Omental fat pad (tissue), 4 donors: ENCODE measurements around the gene FAM227B. TPM values are rescaled to one million over a fixed set of nuclear protein-coding genes. Genes with fewer than 3 reads are reported as not detected.

ENCODE experiments used
- ATAC-seq: fragments of 150-250 bp; one replicate; pipeline ENCODE4 v1.9.1; 2016; ENCODE audit warnings: mild to moderate bottlenecking, moderate library complexity; ENCODE audit not compliant: low FRiP score
- DNase-seq: peaks from one replicate; pipeline ENCODE4 v3.0.0-alpha.2; 2019; ENCODE audit warnings: low spot score
- total RNA-seq, 4 donors: library from RNA; depleted of rRNA; stranded (reverse); fragments of >200 nt; gene quantifications; one replicate each; pipeline ENCODE4 v1.1.0, GENCODE V29; 2016
- TF ChIP-seq, protein P1 (sequence below), 3 donors: fragments of 450-650 bp; IDR thresholded peaks; one replicate each; pipeline ENCODE4 v1.5.1; 2016 to 2017; ENCODE audit warnings: antibody characterized with exemption in 3 of 3, mild to moderate bottlenecking in 3 of 3, moderate library complexity in 2 of 3

The FAM227B gene
- total RNA-seq, 4 donors from 2014 or later: 0.75 to 3.7 TPM; not detected in 2

GRCh38 chr15:49649987-49650386 lies 29.4 kb upstream of the FAM227B start:
- DNase-seq (no peak), ATAC-seq (no peak)
- TF ChIP-seq, protein P1, sequence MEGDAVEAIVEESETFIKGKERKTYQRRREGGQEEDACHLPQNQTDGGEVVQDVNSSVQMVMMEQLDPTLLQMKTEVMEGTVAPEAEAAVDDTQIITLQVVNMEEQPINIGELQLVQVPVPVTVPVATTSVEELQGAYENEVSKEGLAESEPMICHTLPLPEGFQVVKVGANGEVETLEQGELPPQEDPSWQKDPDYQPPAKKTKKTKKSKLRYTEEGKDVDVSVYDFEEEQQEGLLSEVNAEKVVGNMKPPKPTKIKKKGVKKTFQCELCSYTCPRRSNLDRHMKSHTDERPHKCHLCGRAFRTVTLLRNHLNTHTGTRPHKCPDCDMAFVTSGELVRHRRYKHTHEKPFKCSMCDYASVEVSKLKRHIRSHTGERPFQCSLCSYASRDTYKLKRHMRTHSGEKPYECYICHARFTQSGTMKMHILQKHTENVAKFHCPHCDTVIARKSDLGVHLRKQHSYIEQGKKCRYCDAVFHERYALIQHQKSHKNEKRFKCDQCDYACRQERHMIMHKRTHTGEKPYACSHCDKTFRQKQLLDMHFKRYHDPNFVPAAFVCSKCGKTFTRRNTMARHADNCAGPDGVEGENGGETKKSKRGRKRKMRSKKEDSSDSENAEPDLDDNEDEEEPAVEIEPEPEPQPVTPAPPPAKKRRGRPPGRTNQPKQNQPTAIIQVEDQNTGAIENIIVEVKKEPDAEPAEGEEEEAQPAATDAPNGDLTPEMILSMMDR (IDR thresholded peaks at IDR 0.05): no peak

GRCh38 chr15:49646891-49647290 lies 26.3 kb upstream of the FAM227B start:
- TF ChIP-seq, protein P1 (IDR thresholded peaks at IDR 0.05): no peak
- no peak for DNase-seq
- ATAC-seq: no peak

DNA sequence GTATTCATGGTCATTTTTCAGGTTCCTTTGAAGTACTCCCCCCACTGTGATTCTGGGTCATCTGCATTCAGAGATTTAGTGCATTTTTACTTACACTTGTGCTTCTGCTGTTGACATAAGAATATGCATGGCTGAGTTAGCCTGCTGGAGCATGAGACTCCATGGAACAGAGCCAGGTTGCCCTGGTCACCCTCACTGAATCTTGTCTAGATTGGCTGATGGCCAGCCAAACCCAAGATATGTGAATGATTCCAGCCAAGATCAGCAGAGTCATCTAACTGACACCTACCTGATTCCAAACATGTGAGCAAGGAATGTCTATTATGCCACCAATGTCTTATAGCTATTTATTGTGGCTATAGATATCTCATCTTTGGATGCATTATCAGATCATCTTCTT lies 25.3 kb upstream of the FAM227B start:
- no peak for DNase-seq
- TF ChIP-seq, protein P1 (IDR thresholded peaks at IDR 0.05): no peak
- no peak for ATAC-seq

DNA sequence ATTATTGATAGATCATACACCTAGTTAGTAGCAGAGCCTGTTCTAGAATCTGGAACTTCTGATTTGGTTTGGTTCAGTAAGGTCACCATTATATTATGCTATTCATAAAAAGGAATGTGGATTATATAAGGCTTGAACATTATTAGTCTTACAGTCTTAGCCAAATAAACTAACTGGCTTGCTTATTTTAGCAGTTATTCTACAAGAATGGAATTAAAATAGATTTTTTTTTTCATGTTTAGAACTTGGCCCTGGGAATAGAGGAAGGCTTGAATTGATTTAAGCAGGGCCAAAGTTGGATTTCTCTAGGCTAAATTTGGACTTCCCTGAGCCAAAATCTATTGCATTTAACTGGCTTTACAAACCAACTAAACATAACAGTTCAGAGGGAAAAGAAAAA lies 24.7 kb upstream of the FAM227B start:
- ATAC-seq (no peak), DNase-seq (no peak)
- TF ChIP-seq, protein P1 (IDR thresholded peaks at IDR 0.05): no peak

- no peak for DNase-seq
- TF ChIP-seq, protein P1 (IDR thresholded peaks at IDR 0.05): no peak
- no peak for ATAC-seq
These were observed 23.8 kb upstream of the FAM227B start for GRCh38 chr15:49644364-49644794.

DNA sequence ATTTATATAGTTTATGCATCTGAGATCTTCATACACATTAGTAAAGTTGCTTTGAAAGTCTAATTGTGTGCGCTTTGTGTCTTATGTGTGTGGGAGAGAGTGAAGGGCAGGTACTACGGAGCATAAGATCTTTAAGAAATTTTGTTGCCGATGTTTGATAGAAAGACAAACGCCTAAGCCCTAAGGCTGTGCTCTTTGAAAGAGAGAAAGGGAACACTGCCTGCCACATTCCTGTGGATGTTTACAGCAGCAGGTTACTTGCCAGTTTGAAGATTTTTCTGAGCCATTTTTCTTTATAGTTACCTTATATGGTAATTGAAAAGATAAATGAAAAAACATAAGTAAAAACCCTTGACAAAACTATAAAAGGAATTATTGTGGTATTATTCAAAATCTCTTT lies 17.2 kb upstream of the FAM227B start:
- TF ChIP-seq, protein P1 (IDR thresholded peaks at IDR 0.05): no peak
- DNase-seq (no peak), ATAC-seq (no peak)

- TF ChIP-seq, protein P1 (IDR thresholded peaks at IDR 0.05): no peak
- ATAC-seq (no peak), DNase-seq (no peak)
These were observed 7.8 kb upstream of the FAM227B start for GRCh38 chr15:49628379-49628778.
